A549 treated with GW870086 at 1 μM for 4 hours (cell line): ENCODE measurements around the gene PPP5C. TPM values are rescaled to one million over a fixed set of nuclear protein-coding genes. Genes with fewer than 3 reads are reported as not detected.

Experiments used
- total RNA-seq: library from RNA; stranded (reverse); fragments of 200-300 nt; extraction: Qiagen RNA extraction; gene quantifications from 5 replicates; pipeline ENCODE4 v1.2.3, GENCODE V29; 2022; ENCODE audit warnings: low read depth

PPP5C gene, protein sequence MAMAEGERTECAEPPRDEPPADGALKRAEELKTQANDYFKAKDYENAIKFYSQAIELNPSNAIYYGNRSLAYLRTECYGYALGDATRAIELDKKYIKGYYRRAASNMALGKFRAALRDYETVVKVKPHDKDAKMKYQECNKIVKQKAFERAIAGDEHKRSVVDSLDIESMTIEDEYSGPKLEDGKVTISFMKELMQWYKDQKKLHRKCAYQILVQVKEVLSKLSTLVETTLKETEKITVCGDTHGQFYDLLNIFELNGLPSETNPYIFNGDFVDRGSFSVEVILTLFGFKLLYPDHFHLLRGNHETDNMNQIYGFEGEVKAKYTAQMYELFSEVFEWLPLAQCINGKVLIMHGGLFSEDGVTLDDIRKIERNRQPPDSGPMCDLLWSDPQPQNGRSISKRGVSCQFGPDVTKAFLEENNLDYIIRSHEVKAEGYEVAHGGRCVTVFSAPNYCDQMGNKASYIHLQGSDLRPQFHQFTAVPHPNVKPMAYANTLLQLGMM
- total RNA-seq, result 78.4 to 84.7 TPM (median 83.1 TPM) in 5 replicates

DNA sequence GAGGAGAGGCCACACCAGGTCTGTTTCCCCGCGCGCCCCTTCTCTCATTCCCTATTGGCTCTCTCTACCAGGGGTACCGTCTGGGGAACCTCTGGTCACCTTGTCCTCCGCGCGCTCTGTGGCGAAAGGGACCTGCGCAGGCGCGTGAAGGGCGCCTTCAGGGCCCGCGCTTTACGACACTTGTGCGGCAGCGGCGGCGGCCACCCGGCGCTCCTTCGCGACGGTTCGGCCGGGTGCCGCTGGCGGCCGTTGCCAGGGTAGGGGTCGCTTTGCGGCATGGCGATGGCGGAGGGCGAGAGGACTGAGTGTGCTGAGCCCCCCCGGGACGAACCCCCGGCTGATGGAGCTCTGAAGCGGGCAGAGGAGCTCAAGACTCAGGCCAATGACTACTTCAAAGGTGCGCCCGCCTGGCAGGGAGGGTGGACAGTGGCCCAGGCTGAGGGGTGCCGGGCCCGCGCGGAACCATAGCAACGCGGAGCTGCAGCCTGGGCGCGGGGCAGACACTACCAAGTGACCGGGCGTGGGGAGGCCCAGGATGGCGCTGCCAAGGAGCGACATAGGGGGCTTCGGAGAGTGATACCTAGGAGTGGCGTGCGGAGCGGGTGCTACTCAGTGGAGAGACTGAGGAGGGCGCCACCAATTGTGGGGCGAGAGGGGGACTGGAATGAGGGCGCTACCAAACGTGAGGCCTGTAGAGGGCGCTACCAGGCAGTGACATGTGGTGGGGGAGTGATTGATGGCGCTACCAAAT, at the start of gene PPP5C:
PPP5C (plus strand) TSS at position 267 of the 751 bp plus-strand sequence; CDS start at position 277, 10 bp downstream.

DNA sequence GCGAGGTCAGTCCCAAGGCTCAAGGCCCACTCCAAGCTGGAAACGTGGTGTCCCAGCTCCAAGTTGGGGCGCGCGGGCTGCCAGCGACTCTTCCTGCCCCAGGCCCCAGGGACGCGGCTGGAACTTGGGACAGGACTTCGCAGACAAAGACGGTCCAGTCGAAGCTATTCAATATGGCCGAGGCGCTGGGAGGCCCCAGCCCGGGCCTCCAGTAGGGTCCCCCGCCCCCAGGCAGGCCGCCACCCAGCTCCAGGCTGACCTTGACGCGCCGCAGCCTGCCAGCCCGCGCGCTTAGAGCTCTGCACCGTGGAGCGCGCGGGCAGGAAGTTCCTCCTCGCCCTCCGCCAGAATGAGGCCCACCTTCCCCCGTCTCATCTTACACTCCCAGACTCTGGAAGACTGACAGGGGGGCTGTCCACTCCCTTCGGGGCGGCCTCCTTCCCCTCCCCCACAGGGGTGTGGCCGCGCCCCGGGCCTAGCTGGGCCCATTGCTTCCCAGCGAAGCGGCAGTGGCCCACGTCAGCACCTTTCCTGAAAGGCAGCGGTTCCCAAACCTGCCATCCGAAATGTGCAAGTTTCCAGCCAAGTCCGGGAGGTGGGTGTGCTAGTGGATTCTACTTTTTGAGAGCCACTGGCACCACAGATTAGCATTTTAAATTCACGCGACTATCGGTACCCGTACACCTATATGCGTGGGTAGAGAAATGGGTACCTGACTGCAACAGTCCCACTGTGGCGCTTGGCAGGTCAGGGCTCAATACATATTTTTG, 66.6 kb downstream of the PPP5C start, which contains the start of gene CCDC8:
CCDC8 (minus strand) TSS at position 303 of the 770 bp plus-strand sequence. CDS start 754 bp downstream, outside the sequence.

DNA sequence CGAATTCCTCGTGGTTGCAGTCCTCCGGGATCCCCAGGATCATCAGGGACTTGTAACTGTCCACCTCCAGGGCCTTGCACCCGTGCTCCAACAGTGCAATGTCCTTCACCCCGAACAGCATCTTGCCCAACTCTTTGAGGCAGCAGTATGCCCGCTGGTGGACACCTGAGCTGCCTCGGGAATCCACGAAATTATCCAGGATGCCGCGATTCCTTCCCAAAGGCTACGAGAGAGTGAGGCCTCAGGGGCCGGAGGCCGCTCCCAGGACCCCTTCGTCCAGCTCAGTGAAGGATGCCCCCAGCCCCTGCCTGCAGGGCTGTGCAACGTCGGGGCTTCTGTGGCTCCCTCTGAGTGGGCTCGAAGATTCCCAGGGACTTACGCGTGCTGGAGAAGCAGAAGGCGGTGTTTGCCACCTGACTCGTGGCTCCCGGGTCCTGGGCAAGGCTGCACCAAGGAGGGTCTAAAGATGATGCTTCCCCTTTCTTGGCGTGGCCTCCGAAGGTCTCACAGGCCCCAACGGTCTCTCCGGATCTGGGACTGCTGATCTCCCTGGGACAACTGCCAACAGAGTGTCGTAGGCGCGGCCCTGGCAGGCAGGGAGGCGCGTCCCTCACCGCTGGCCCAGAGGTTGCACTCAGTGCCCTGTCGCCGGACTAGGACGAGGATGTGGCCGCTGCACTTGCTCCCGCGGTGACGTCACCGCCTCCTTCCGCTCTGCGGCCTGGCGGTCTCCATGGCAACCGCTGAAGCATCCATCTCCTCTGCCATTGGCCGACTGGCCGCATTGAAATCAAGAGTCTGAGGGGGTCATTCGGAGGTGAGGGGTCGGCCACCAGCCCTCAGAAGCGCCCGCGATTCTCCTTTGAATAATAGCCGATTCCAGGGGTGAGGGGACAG, 81.6 kb downstream of the PPP5C start, which contains the start of gene PNMA8C:
PNMA8C (minus strand) TSS at position 698 of the 897 bp plus-strand sequence; CDS start at position 121, 577 bp downstream.

Other genes with a start within 250 kb of the PPP5C start
- gene IGFL3, start 222.4 kb upstream of the PPP5C start, total RNA-seq, result 0.25 TPM in 1 of 5 replicates, not detected in the others
- 0.42 to 1.3 TPM (median 1.0 TPM) in 5 replicates for gene IGFL2, start 198.8 kb upstream of the PPP5C start, total RNA-seq
- 2.0 to 3.8 TPM (median 2.6 TPM) in 5 replicates for gene IGFL1, start 117.3 kb upstream of the PPP5C start, total RNA-seq
- gene HIF3A, start 50.0 kb upstream of the PPP5C start, total RNA-seq, result not detected in 5 replicates
- not detected in 5 replicates for gene CCDC8, start 66.5 kb downstream of the PPP5C start, total RNA-seq
- not detected in 5 replicates for gene PNMA8C, start 81.8 kb downstream of the PPP5C start, total RNA-seq
- gene PNMA8A, start 124.5 kb downstream of the PPP5C start, total RNA-seq, result 9.3 to 10.4 TPM (median 10.0 TPM) in 5 replicates
- gene PNMA8B, start 148.8 kb downstream of the PPP5C start, total RNA-seq, result not detected in 5 replicates